H1 (cell line): ENCODE results near the gene GSG1L2. TPM values are rescaled to one million over a fixed set of nuclear protein-coding genes. Genes with fewer than 3 reads are reported as not detected.

ENCODE experiments used
- CTCF ChIA-PET: fragments of 300-600 bp; sonication (Branson Sonifier 250); formaldehyde crosslinking; loops from one replicate; lab custom pipeline; 2021; ENCODE audit not compliant: partially characterized antibody; lab: Charles Lee
- POLR2A ChIA-PET: fragments of 300-600 bp; sonication (Branson Sonifier 250); formaldehyde crosslinking; loops from one replicate; lab custom pipeline; 2021; ENCODE audit warnings: inconsistent platforms; ENCODE audit not compliant: partially characterized antibody; lab: Charles Lee
- DNase-seq, 2 experiments: peaks; one replicate each; pipeline versions ENCODE4 v3.0.0 to v3.0.0-alpha.2; 2010 to 2022; ENCODE audit warnings: low spot score in 2 of 2, low read depth in 1 of 2, mixed read lengths in 1 of 2
- FAIRE-seq: peaks from 2 replicates; lab custom pipeline; 2011; peaks lifted over from hg19 to GRCh38; lab: Jason Lieb, UNC
- H2AFZ ChIP-seq: 2 replicates; pipeline ENCODE4 v1.8.1; 2012; ENCODE audit warnings: low read length, inconsistent platforms
- H2AK5ac ChIP-seq: 2 replicates; pipeline ENCODE4 v1.6.1; 2013; ENCODE audit warnings: low read depth, low read length
- H2BK120ac ChIP-seq: replicated peaks from 2 replicates; pipeline ENCODE3; 2013; ENCODE audit warnings: low read depth, low read length, inconsistent platforms
- H2BK12ac ChIP-seq: 2 replicates; pipeline ENCODE4 v1.6.1; 2013; ENCODE audit warnings: low read depth, low read length
- H2BK15ac ChIP-seq: 2 replicates; pipeline ENCODE4 v1.6.1; 2013; ENCODE audit warnings: low read length
- H2BK20ac ChIP-seq: 2 replicates; pipeline ENCODE4 v1.6.1; 2013; ENCODE audit warnings: low read length
- H2BK5ac ChIP-seq: 2 replicates; pipeline ENCODE4 v1.6.1; 2013; ENCODE audit warnings: low read depth, low read length
- H3K14ac ChIP-seq: 2 replicates; pipeline ENCODE4 v1.6.1; 2013; ENCODE audit warnings: inconsistent platforms; ENCODE audit not compliant: insufficient read length
- H3K18ac ChIP-seq: 2 replicates; pipeline ENCODE4 v1.6.1; 2013; ENCODE audit warnings: low read length; ENCODE audit errors: extremely low read depth
- H3K23ac ChIP-seq: 2 replicates; pipeline ENCODE4 v1.6.1; 2013; ENCODE audit warnings: inconsistent platforms; ENCODE audit not compliant: insufficient read length
- H3K23me2 ChIP-seq: 2 replicates; pipeline ENCODE4 v1.6.1; 2013; ENCODE audit warnings: low read depth, low read length
- H3K27ac ChIP-seq: 2 replicates; pipeline ENCODE4 v1.6.1; 2011; ENCODE audit warnings: low read depth, low read length, inconsistent platforms
- H3K27me3 ChIP-seq, 4 experiments: replicated peaks in 1 of 4; 1 replicate in 1 of 4; 2 replicates in 3 of 4; pipeline versions ENCODE4 v1.6.1 to v1.8.1; 2011 to 2013; ENCODE audit warnings: low read length in 3 of 4, mild to moderate bottlenecking in 3 of 4, inconsistent platforms in 2 of 4, mixed read lengths in 2 of 4, moderate library complexity in 1 of 4; ENCODE audit not compliant: control insufficient read depth in 3 of 4, insufficient read depth in 3 of 4; ENCODE audit errors: extremely low read depth in 1 of 4
- H3K36me3 ChIP-seq, 4 experiments: 2 replicates each; pipeline versions ENCODE4 v1.6.1 to v1.8.1; 2011 to 2013; ENCODE audit warnings: mild to moderate bottlenecking in 4 of 4, low read length in 3 of 4, moderate library complexity in 2 of 4, control low read depth in 1 of 4, inconsistent platforms in 1 of 4; ENCODE audit not compliant: insufficient read depth in 4 of 4, control insufficient read depth in 2 of 4
- H3K4ac ChIP-seq: replicated peaks from 2 replicates; pipeline ENCODE3; 2013; ENCODE audit warnings: low read length, low read depth, mixed read lengths, inconsistent platforms; ENCODE audit not compliant: insufficient read length
- H3K4me1 ChIP-seq, 4 experiments: replicated peaks in 1 of 4; 1 replicate in 1 of 4; 2 replicates in 3 of 4; pipeline versions ENCODE4 v1.6.1 to v1.8.1; 2011 to 2013; ENCODE audit warnings: low read length in 3 of 4, inconsistent platforms in 2 of 4, mixed read lengths in 1 of 4; ENCODE audit not compliant: insufficient read depth in 4 of 4, control insufficient read depth in 3 of 4
- H3K4me2 ChIP-seq, 2 experiments: 2 replicates each; pipeline versions ENCODE4 v1.6.1 to v1.8.1; 2011 to 2013; ENCODE audit warnings: low read depth in 2 of 2, low read length in 2 of 2, control low read depth in 1 of 2, inconsistent platforms in 1 of 2, mild to moderate bottlenecking in 1 of 2; ENCODE audit not compliant: insufficient read depth in 1 of 2
- H3K4me3 ChIP-seq, 4 experiments: fragments of 200-600, 300-600 bp in 1 of 4; sonication (generic), shearing (Covaris generic), sonication (Bioruptor Twin) in 1 of 4; 2 replicates each; pipeline versions ENCODE4 v1.5.1 to v1.8.1; 2011 to 2016; ENCODE audit warnings: low read length in 4 of 4, low read depth in 3 of 4, control low read depth in 2 of 4, inconsistent platforms in 2 of 4, mild to moderate bottlenecking in 2 of 4, mixed read lengths in 1 of 4, moderate library complexity in 1 of 4; ENCODE audit not compliant: insufficient read depth in 2 of 4; ENCODE audit errors: extremely low read depth in 1 of 4
- H3K56ac ChIP-seq: replicated peaks from 2 replicates; pipeline ENCODE3; 2013; ENCODE audit warnings: low read depth, mild to moderate bottlenecking, mixed read lengths, low read length, inconsistent platforms; ENCODE audit not compliant: insufficient read length
- H3K79me1 ChIP-seq: 2 replicates; pipeline ENCODE4 v1.6.1; 2013; ENCODE audit warnings: low read depth, low read length, control low read depth
- H3K79me2 ChIP-seq, 2 experiments: 2 replicates each; pipeline versions ENCODE4 v1.6.1 to v1.8.1; 2012 to 2013; ENCODE audit warnings: low read length in 2 of 2, mild to moderate bottlenecking in 2 of 2, inconsistent platforms in 1 of 2; ENCODE audit not compliant: insufficient read depth in 2 of 2, control insufficient read depth in 1 of 2
- H3K9ac ChIP-seq, 4 experiments: replicated peaks in 1 of 4; 1 replicate in 1 of 4; 2 replicates in 3 of 4; pipeline versions ENCODE4 v1.6.1 to v1.8.1; 2011 to 2013; ENCODE audit warnings: low read depth in 3 of 4, low read length in 3 of 4, control low read depth in 2 of 4, mild to moderate bottlenecking in 2 of 4, moderate library complexity in 2 of 4, inconsistent platforms in 1 of 4; ENCODE audit errors: extremely low read depth in 1 of 4
- H3K9me3 ChIP-seq, 2 experiments: 2 replicates each; pipeline versions ENCODE4 v1.6.1 to v1.8.1; 2012 to 2013; ENCODE audit warnings: mild to moderate bottlenecking in 2 of 2, moderate library complexity in 2 of 2, control low read depth in 1 of 2, inconsistent platforms in 1 of 2, low read depth in 1 of 2, low read length in 1 of 2, mixed read lengths in 1 of 2; ENCODE audit not compliant: insufficient read depth in 2 of 2
- H4K20me1 ChIP-seq, 2 experiments: replicated peaks in 1 of 2; 2 replicates each; pipeline versions ENCODE3 to v1.8.1; 2011 to 2013; ENCODE audit warnings: inconsistent platforms in 2 of 2, low read length in 2 of 2, mild to moderate bottlenecking in 1 of 2; ENCODE audit not compliant: insufficient read depth in 2 of 2, control insufficient read depth in 1 of 2
- H4K5ac ChIP-seq: 2 replicates; pipeline ENCODE4 v1.6.1; 2013; ENCODE audit warnings: low read length, low read depth, mixed read lengths, inconsistent platforms; ENCODE audit not compliant: insufficient read length
- H4K8ac ChIP-seq: 2 replicates; pipeline ENCODE4 v1.8.0; 2013; ENCODE audit warnings: mild to moderate bottlenecking, moderate library complexity, low read length, inconsistent platforms; ENCODE audit not compliant: insufficient read depth; ENCODE audit errors: extremely low read depth
- H4K91ac ChIP-seq: replicated peaks from 2 replicates; pipeline ENCODE3; 2013; ENCODE audit warnings: low read length, mixed read lengths, inconsistent platforms; ENCODE audit not compliant: insufficient read length
- BRCA1 ChIP-seq: IDR thresholded peaks from 2 replicates; pipeline ENCODE4 v1.6.1; 2012; ENCODE audit warnings: low read depth, low read length, improper control_type of control experiment
- CBX8 ChIP-seq: fragments of 300-800, 300-1000 bp; sonication (generic); IDR thresholded peaks from 2 replicates; pipeline ENCODE4 v1.7.1; 2016; ENCODE audit warnings: low read depth, low read length, borderline replicate concordance
- CEBPB ChIP-seq: IDR thresholded peaks from 2 replicates; pipeline ENCODE4 v1.6.1; 2012; ENCODE audit warnings: low read depth, low read length
- EGR1 ChIP-seq: IDR thresholded peaks from 2 replicates; pipeline ENCODE4 v1.6.1; 2011; ENCODE audit warnings: low read depth, low read length, borderline replicate concordance
- EP300 ChIP-seq, 2 experiments: IDR thresholded peaks; 1 replicate in 1 of 2; 2 replicates in 1 of 2; pipeline ENCODE4 v1.6.1; 2011 to 2012; ENCODE audit warnings: low read depth in 2 of 2, low read length in 2 of 2, mild to moderate bottlenecking in 2 of 2, borderline replicate concordance in 1 of 2, inconsistent platforms in 1 of 2, moderate library complexity in 1 of 2
- FOSL1 ChIP-seq: IDR thresholded peaks from 2 replicates; pipeline ENCODE4 v1.6.1; 2011; ENCODE audit warnings: mild to moderate bottlenecking, low read depth, low read length, moderate library complexity; ENCODE audit not compliant: insufficient read depth
- HDAC2 ChIP-seq, 2 experiments: fragments of 300-600 bp in 1 of 2; sonication (generic) in 1 of 2; IDR thresholded peaks; 2 replicates each; pipeline ENCODE4 v1.6.1; 2011 to 2012; ENCODE audit warnings: low read depth in 2 of 2, low read length in 2 of 2, mild to moderate bottlenecking in 2 of 2, moderate library complexity in 2 of 2, borderline replicate concordance in 1 of 2, inconsistent platforms in 1 of 2
- KDM1A ChIP-seq: fragments of 200-600, 300-600 bp; sonication (generic); IDR thresholded peaks from 2 replicates; pipeline ENCODE4 v1.7.1; 2016; ENCODE audit warnings: mild to moderate bottlenecking, low read length, borderline replicate concordance
- NANOG ChIP-seq: IDR thresholded peaks from 2 replicates; pipeline ENCODE4 v1.6.1; 2011; ENCODE audit warnings: low read length, low read depth, mild to moderate bottlenecking, inconsistent platforms; ENCODE audit not compliant: insufficient read depth, poor library complexity, severe bottlenecking
- SAP30 ChIP-seq: fragments of 300-600 bp; sonication (generic); IDR thresholded peaks from 2 replicates; pipeline ENCODE4 v1.7.1; 2012; ENCODE audit warnings: low read length, moderate library complexity, mild to moderate bottlenecking, inconsistent platforms; ENCODE audit not compliant: insufficient read depth, insufficient replicate concordance
- SIN3A ChIP-seq, 2 experiments: IDR thresholded peaks in 1 of 2; conservative IDR thresholded peaks in 1 of 2; 2 replicates each; pipeline ENCODE4 v1.6.1; 2011 to 2012; ENCODE audit warnings: low read length in 2 of 2, improper control_type of control experiment in 1 of 2, low read depth in 1 of 2, mild to moderate bottlenecking in 1 of 2
- SUZ12 ChIP-seq: fragments of 200-600 bp; sonication (generic); IDR thresholded peaks from 2 replicates; pipeline ENCODE4 v1.6.1; 2012; ENCODE audit warnings: mild to moderate bottlenecking, inconsistent platforms, low read length, moderate library complexity, mixed read lengths
- WGBS, 2 experiments: shearing (Covaris generic) in 1 of 2; methylation state at CpG; one replicate each; pipeline versions ENCODE4 v1.1.6 to v1.1.7; 2013 to 2015; ENCODE audit warnings: low lambda C conversion rate in 2 of 2, mixed read lengths in 2 of 2, inconsistent platforms in 1 of 2, low coverage in 1 of 2, missing lambda C conversion rate in 1 of 2; ENCODE audit not compliant: insufficient replicate concordance in 2 of 2, insufficient coverage in 1 of 2, insufficient read length in 1 of 2; ENCODE audit errors: extremely low coverage in 1 of 2, missing lambda C conversion rate in 1 of 2; 5-methylcytosine and 5-hydroxymethylcytosine counted together
- polyA plus RNA-seq, 7 experiments: library from polyadenylated mRNA; depleted of rRNA in 3 of 7; stranded (reverse) in 5 of 7; unstranded in 2 of 7; fragments of >200 nt in 5 of 7; fragments of 200-250 nt in 2 of 7; gene quantifications; 1 replicate in 5 of 7; 2 replicates in 1 of 7; 4 replicates in 1 of 7; pipeline versions ENCODE4 v1.2.1 to v1.2.3, GENCODE V29; 2011 to 2013; ENCODE audit warnings: missing spikeins in 2 of 7, mixed read lengths in 2 of 7
- total RNA-seq: library from RNA; stranded (reverse); fragmentation: NEBNext Ultra II Directional; extraction: Animal tissue kit (Norgen Biotek cat#: 25700); gene quantifications from 2 replicates; pipeline ENCODE4 v1.2.1, GENCODE V29; 2021

The GSG1L2 gene
- total and polyA plus RNA-seq, 2 of the 8 experiments (the other 6 are each of a cell fraction or from before 2014, with no cell fraction given), result not detected

DNA sequence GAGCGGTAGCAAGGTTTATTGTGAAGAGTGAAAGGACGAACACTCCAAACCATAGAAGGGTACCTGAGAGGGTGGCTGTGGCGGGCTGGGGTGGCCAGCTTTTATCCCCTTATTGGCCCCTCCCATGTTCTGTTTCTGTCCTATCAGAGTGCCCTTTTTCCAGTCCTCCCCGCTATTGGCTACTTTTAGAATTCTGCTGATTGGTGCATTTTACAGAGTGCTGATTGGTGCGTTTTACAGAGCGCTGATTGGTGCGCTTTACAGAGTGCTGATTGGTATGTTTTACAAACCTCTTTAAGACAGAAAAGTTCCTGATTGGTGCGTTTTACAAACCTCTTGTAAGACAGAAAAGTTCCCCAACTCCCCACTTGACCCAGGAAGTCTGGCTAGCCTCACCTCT lies 12.5 kb downstream of the GSG1L2 start:
- H2AK5ac ChIP-seq, result no peak overlapping the region
- POLR2A ChIA-PET, result no interaction called here
- no peaks in the 10 kb centered on the region for H3K23me2 ChIP-seq
- H2AFZ ChIP-seq, result no peak overlapping the region
- no peaks in the 10 kb centered on the region for H3K79me2 ChIP-seq
- H3K79me1 ChIP-seq, result no peaks in the 10 kb centered on the region
- no peak overlapping the region for H2BK20ac ChIP-seq
- DNase-seq (no peak), FAIRE-seq (no peak)
- H3K23ac ChIP-seq, result no peak overlapping the region
- no peak overlapping the region for H3K27ac ChIP-seq
- H2BK12ac ChIP-seq, result no peak overlapping the region
- H4K20me1 ChIP-seq, result no peaks in the 10 kb centered on the region
- no peak overlapping the region for H3K56ac ChIP-seq
- H3K14ac ChIP-seq, result no peak overlapping the region
- H2BK5ac ChIP-seq, result no peak overlapping the region
- H3K27me3 ChIP-seq, result no peaks in the 10 kb centered on the region
- H3K4ac ChIP-seq, result no peak overlapping the region
- 98% methylated on average over 8 of the region's 8 CpGs; no CpG with 5 or more reads in 1 of the 2 experiments for WGBS, 2 experiments
- no peak overlapping the region for H4K5ac ChIP-seq
- no peak overlapping the region for H2BK120ac ChIP-seq
- no peak overlapping the region for H2BK15ac ChIP-seq
- no peak overlapping the region for H3K18ac ChIP-seq
- no peaks in the 10 kb centered on the region for H3K4me1 ChIP-seq
- no peak overlapping the region for H3K4me2 ChIP-seq
- 0 out of 4 replicates have a peak, but pooled peaks cover 0 to 2% of the 10 kb centered on the region in 2 experiments for H3K9me3 ChIP-seq
- CTCF ChIA-PET, result interaction anchor here (1.4 kb wide), 1 partner anchor 80 kb away, joined by 4 read pairs; no protein-coding TSS in a partner anchor
- H3K9ac ChIP-seq, result no peak overlapping the region
- H3K36me3 ChIP-seq, result no peaks in the 10 kb centered on the region
- H3K4me3 ChIP-seq, result no peak overlapping the region
- H4K91ac ChIP-seq, result no peak overlapping the region
- no peak overlapping the region for H4K8ac ChIP-seq
- TF ChIP-seq SUZ12, result no peak
- TF ChIP-seq HDAC2 (IDR thresholded peaks at IDR 0.05; ENCODE audit: borderline replicate concordance in 1 of 2, low read depth in 2 of 2, low read length in 2 of 2), result no peak
- no peak for TF ChIP-seq SIN3A (conservative IDR thresholded peaks at IDR 0.05 in 1 of 2, IDR thresholded peaks at IDR 0.05 in 1 of 2; ENCODE audit: low read depth in 1 of 2, low read length in 2 of 2)
- TF ChIP-seq SAP30, result no peak
- TF ChIP-seq EP300 (IDR thresholded peaks at IDR 0.05; ENCODE audit: borderline replicate concordance in 1 of 2, low read depth in 2 of 2, low read length in 2 of 2), result no peak
- no peak for TF ChIP-seq CEBPB
- no peak for TF ChIP-seq FOSL1
- TF ChIP-seq EGR1, result no peak
- TF ChIP-seq BRCA1, result no peak
- no peak for TF ChIP-seq NANOG
- no peak for TF ChIP-seq CBX8
- no peak for TF ChIP-seq KDM1A
